ENCODE data around the gene SH3BP4. TPM values are rescaled to one million over a fixed set of nuclear protein-coding genes. Genes with fewer than 3 reads are reported as not detected.

The SH3BP4 gene
- total and polyA plus RNA-seq, 2 of the 8 experiments (the other 6 are each of a cell fraction or from before 2014, with no cell fraction given), result 28.3 to 35.4 TPM

GRCh38 chr2:235004329-235004903 is 52.6 kb downstream of the SH3BP4 start:
- no peak overlapping the region for H4K8ac ChIP-seq (ENCODE audit: extremely low read depth, insufficient read depth, low read length)
- no peaks in the 10 kb centered on the region for H3K23me2 ChIP-seq (ENCODE audit: low read depth, low read length)
- H4K91ac ChIP-seq (replicated peaks; ENCODE audit: insufficient read length, low read length), result no peak overlapping the region
- H2BK5ac ChIP-seq (ENCODE audit: low read depth, low read length), result no peak overlapping the region
- peaks cover 8 to 15% of the 10 kb centered on the region in 2 experiments for H4K20me1 ChIP-seq (replicated peaks in 1 of 2; ENCODE audit: control insufficient read depth in 1 of 2, insufficient read depth in 2 of 2, low read length in 2 of 2)
- no peak overlapping the region for H3K14ac ChIP-seq (ENCODE audit: insufficient read length)
- no peak overlapping the region for H3K9ac ChIP-seq (replicated peaks in 1 of 4; ENCODE audit: extremely low read depth in 1 of 4, low read depth in 3 of 4, low read length in 3 of 4)
- H2BK20ac ChIP-seq (ENCODE audit: low read length), result no peak overlapping the region
- no peak overlapping the region for H4K5ac ChIP-seq (ENCODE audit: insufficient read length, low read depth, low read length)
- H3K27me3 ChIP-seq (replicated peaks in 1 of 4; ENCODE audit: control insufficient read depth in 3 of 4, extremely low read depth in 1 of 4, insufficient read depth in 3 of 4, low read length in 3 of 4), result no peaks in the 10 kb centered on the region
- H3K4me3 ChIP-seq (ENCODE audit: extremely low read depth in 1 of 4, insufficient read depth in 2 of 4, low read depth in 3 of 4, low read length in 4 of 4), result no peak overlapping the region
- H3K56ac ChIP-seq (replicated peaks; ENCODE audit: insufficient read length, low read depth, low read length), result no peak overlapping the region
- H3K4ac ChIP-seq (replicated peaks; ENCODE audit: insufficient read length, low read depth, low read length), result no peak overlapping the region
- 0 out of 2 replicates have a peak overlapping the region, but pooled peaks have one; percentile 4 for H2AK5ac ChIP-seq (ENCODE audit: low read depth, low read length)
- no peak overlapping the region for H3K27ac ChIP-seq (ENCODE audit: low read depth, low read length)
- H3K23ac ChIP-seq (ENCODE audit: insufficient read length), result no peak overlapping the region
- ChIA-PET CTCF (ENCODE audit: partially characterized antibody) (no interaction called here), POLR2A (ENCODE audit: partially characterized antibody) (no interaction called here)
- peaks cover 0 to 10% (median 0%) of the 10 kb centered on the region in 4 experiments; a peak in 2 of 8 replicates for H3K36me3 ChIP-seq (ENCODE audit: control insufficient read depth in 2 of 4, insufficient read depth in 4 of 4, low read length in 3 of 4)
- DNase-seq (ENCODE audit: low read depth in 1 of 2, low spot score in 2 of 2), result no peak
- H2AFZ ChIP-seq (ENCODE audit: low read length), result no peak overlapping the region
- FAIRE-seq, result no peak
- peaks cover 46% of the 10 kb centered on the region for H3K79me1 ChIP-seq (ENCODE audit: low read depth, low read length)
- H2BK15ac ChIP-seq (ENCODE audit: low read length), result peak overlapping the region; percentile 61; the same call in 1 of the 2 replicates
- H3K79me2 ChIP-seq (ENCODE audit: control insufficient read depth in 1 of 2, insufficient read depth in 2 of 2, low read length in 2 of 2), result peaks cover 0 to 94% of the 10 kb centered on the region in 2 experiments; a peak in 2 of 4 replicates
- no peaks in the 10 kb centered on the region for H3K9me3 ChIP-seq (ENCODE audit: insufficient read depth in 2 of 2, low read depth in 1 of 2, low read length in 1 of 2)
- peaks cover 4 to 39% (median 22%) of the 10 kb centered on the region in 4 experiments for H3K4me1 ChIP-seq (replicated peaks in 1 of 4; ENCODE audit: control insufficient read depth in 3 of 4, insufficient read depth in 4 of 4, low read length in 3 of 4)
- WGBS, 2 experiments (ENCODE audit: extremely low coverage in 1 of 2, insufficient coverage in 1 of 2, insufficient read length in 1 of 2, insufficient replicate concordance in 2 of 2, low coverage in 1 of 2, low lambda C conversion rate in 2 of 2, missing lambda C conversion rate in 1 of 2), result 96% methylated on average over 6 of the region's 6 CpGs; no CpG with 5 or more reads in 1 of the 2 experiments
- no peak overlapping the region for H3K18ac ChIP-seq (ENCODE audit: extremely low read depth, low read length)
- H2BK12ac ChIP-seq (ENCODE audit: low read depth, low read length), result no peak overlapping the region
- H2BK120ac ChIP-seq (replicated peaks; ENCODE audit: low read depth, low read length), result no peak overlapping the region
- no peak overlapping the region for H3K4me2 ChIP-seq (ENCODE audit: insufficient read depth in 1 of 2, low read depth in 2 of 2, low read length in 2 of 2)
- TF ChIP-seq SP2 (IDR thresholded peaks at IDR 0.05; ENCODE audit: low read length), result no peak
- TF ChIP-seq, protein P1, sequence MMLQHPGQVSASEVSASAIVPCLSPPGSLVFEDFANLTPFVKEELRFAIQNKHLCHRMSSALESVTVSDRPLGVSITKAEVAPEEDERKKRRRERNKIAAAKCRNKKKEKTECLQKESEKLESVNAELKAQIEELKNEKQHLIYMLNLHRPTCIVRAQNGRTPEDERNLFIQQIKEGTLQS (IDR thresholded peaks at IDR 0.05; ENCODE audit: insufficient read depth, low read depth, low read length), result no peak
- TF ChIP-seq, protein P2, sequence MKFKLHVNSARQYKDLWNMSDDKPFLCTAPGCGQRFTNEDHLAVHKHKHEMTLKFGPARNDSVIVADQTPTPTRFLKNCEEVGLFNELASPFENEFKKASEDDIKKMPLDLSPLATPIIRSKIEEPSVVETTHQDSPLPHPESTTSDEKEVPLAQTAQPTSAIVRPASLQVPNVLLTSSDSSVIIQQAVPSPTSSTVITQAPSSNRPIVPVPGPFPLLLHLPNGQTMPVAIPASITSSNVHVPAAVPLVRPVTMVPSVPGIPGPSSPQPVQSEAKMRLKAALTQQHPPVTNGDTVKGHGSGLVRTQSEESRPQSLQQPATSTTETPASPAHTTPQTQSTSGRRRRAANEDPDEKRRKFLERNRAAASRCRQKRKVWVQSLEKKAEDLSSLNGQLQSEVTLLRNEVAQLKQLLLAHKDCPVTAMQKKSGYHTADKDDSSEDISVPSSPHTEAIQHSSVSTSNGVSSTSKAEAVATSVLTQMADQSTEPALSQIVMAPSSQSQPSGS (IDR thresholded peaks at IDR 0.05; ENCODE audit: low read length), result no peak
- TF ChIP-seq POLR2A (IDR thresholded peaks at IDR 0.05; ENCODE audit: control extremely low read depth in 1 of 2, low read depth in 2 of 2, low read length in 2 of 2), result no peak
- TF ChIP-seq ASH2L (IDR thresholded peaks at IDR 0.05; ENCODE audit: low read length), result no peak
- TF ChIP-seq HDAC2 (IDR thresholded peaks at IDR 0.05; ENCODE audit: borderline replicate concordance in 1 of 2, low read depth in 2 of 2, low read length in 2 of 2), result no peak
- no peak for TF ChIP-seq SIN3A (conservative IDR thresholded peaks at IDR 0.05 in 1 of 2, IDR thresholded peaks at IDR 0.05 in 1 of 2; ENCODE audit: low read depth in 1 of 2, low read length in 2 of 2)
- no peak for TF ChIP-seq HDAC6 (IDR thresholded peaks at IDR 0.05; ENCODE audit: low read depth, low read length)
- no peak for TF ChIP-seq TBP (IDR thresholded peaks at IDR 0.05; ENCODE audit: low read depth, low read length)
- no peak for TF ChIP-seq E2F6 (IDR thresholded peaks at IDR 0.05)
